ENCODE results near the gene NALCN. TPM values are rescaled to one million over a fixed set of nuclear protein-coding genes. Genes with fewer than 3 reads are reported as not detected.

The NALCN gene
- total RNA-seq, 5 donors from 2014 or later (not counting 1 experiment from before 2014, with no cell fraction given): not detected

GRCh38 chr13:101170306-101170705 lies 246.0 kb downstream of the NALCN start:
- Mint-ChIP-seq H3K36me3 (no peaks in the 10 kb centered on the region), H3K4me1 (no peaks in the 10 kb centered on the region), H3K27me3 (peaks cover 8 to 10% of the 10 kb centered on the region in 2 donors), H3K27ac (no peak overlapping the region), H3K9me3 (no peaks in the 10 kb centered on the region), H3K4me3 (no peak overlapping the region)
- ChIA-PET POLR2A (no interaction called here), CTCF (interaction anchor here in 1 of 2 donors (1.3 kb wide), 1 partner anchor 25 kb away, joined by 3 read pairs; no protein-coding TSS in a partner anchor)
- no peak overlapping the region for H3K27ac ChIP-seq (ENCODE audit: low read length)
- H3K4me1 ChIP-seq (ENCODE audit: control insufficient read depth in 1 of 2, extremely low read depth in 1 of 2, insufficient read depth in 2 of 2, low read length in 2 of 2): no peaks in the 10 kb centered on the region
- no peak for ATAC-seq (replicated peaks in 1 of 4)
- no peaks in the 10 kb centered on the region for H3K36me3 ChIP-seq (ENCODE audit: control insufficient read depth in 2 of 2, extremely low read depth in 1 of 2, insufficient read depth in 1 of 2, low read length in 1 of 2)
- WGBS (ENCODE audit: insufficient coverage): no CpG with 5 or more reads among the region's 2 CpGs
- DNase-seq: no peak
- H3K4me3 ChIP-seq (ENCODE audit: control insufficient read depth in 1 of 2, extremely low read depth in 1 of 2, low read length in 1 of 2): no peak overlapping the region
- no peaks in the 10 kb centered on the region for H3K27me3 ChIP-seq (replicated peaks in 1 of 2; ENCODE audit: control insufficient read depth in 2 of 2, extremely low read depth in 1 of 2, insufficient read depth in 2 of 2, low read length in 1 of 2)
- no peaks in the 10 kb centered on the region for H3K9me3 ChIP-seq

GRCh38 chr13:101157261-101157660 lies 259.0 kb downstream of the NALCN start:
- ChIA-PET CTCF (interaction anchor here (0.7 to 0.9 kb wide), 2 partner anchors 12 to 13 kb away, joined by 4 to 6 read pairs; no protein-coding TSS in a partner anchor), POLR2A (no interaction called here)
- Histone ChIP-seq H3K9me3 (no peaks in the 10 kb centered on the region), H3K27me3 (replicated peaks in 1 of 2; ENCODE audit: control insufficient read depth in 2 of 2, extremely low read depth in 1 of 2, insufficient read depth in 2 of 2, low read length in 1 of 2) (no peaks in the 10 kb centered on the region), H3K4me3 (ENCODE audit: control insufficient read depth in 1 of 2, extremely low read depth in 1 of 2, low read length in 1 of 2) (no peak overlapping the region), H3K27ac (ENCODE audit: low read length) (no peak overlapping the region), H3K36me3 (ENCODE audit: control insufficient read depth in 2 of 2, extremely low read depth in 1 of 2, insufficient read depth in 1 of 2, low read length in 1 of 2) (no peaks in the 10 kb centered on the region), H3K4me1 (ENCODE audit: control insufficient read depth in 1 of 2, extremely low read depth in 1 of 2, insufficient read depth in 2 of 2, low read length in 2 of 2) (no peaks in the 10 kb centered on the region)
- H3K27ac Mint-ChIP-seq: no peak overlapping the region
- no peak for ATAC-seq (replicated peaks in 1 of 4)
- no CpG with 5 or more reads among the region's 1 CpG for WGBS (ENCODE audit: insufficient coverage)
- no peaks in the 10 kb centered on the region for H3K9me3 Mint-ChIP-seq
- H3K4me3 Mint-ChIP-seq: no peak overlapping the region
- H3K27me3 Mint-ChIP-seq: peaks cover 23 to 44% of the 10 kb centered on the region in 2 donors
- no peaks in the 10 kb centered on the region for H3K4me1 Mint-ChIP-seq
- DNase-seq: no peak
- H3K36me3 Mint-ChIP-seq: no peaks in the 10 kb centered on the region

GRCh38 chr13:101155920-101156319 lies 260.4 kb downstream of the NALCN start:
- no CpG with 5 or more reads among the region's 2 CpGs for WGBS (ENCODE audit: insufficient coverage)
- H3K27ac Mint-ChIP-seq: no peak overlapping the region
- H3K4me3 Mint-ChIP-seq: no peak overlapping the region

GRCh38 chr13:101152184-101152583 lies 264.1 kb downstream of the NALCN start:
- no peaks in the 10 kb centered on the region for H3K4me1 Mint-ChIP-seq
- DNase-seq: no peak
- H3K27me3 ChIP-seq (replicated peaks in 1 of 2; ENCODE audit: control insufficient read depth in 2 of 2, extremely low read depth in 1 of 2, insufficient read depth in 2 of 2, low read length in 1 of 2): peaks cover 0 to 13% of the 10 kb centered on the region in 2 experiments
- no peaks in the 10 kb centered on the region for H3K36me3 Mint-ChIP-seq
- ChIA-PET CTCF (no interaction called here), POLR2A (no interaction called here)
- no peaks in the 10 kb centered on the region for H3K36me3 ChIP-seq (ENCODE audit: control insufficient read depth in 2 of 2, extremely low read depth in 1 of 2, insufficient read depth in 1 of 2, low read length in 1 of 2)
- WGBS (ENCODE audit: insufficient coverage): 85% methylated on average over 2 of the region's 3 CpGs
- ATAC-seq (replicated peaks in 1 of 4): no peak
- H3K4me3 ChIP-seq (ENCODE audit: control insufficient read depth in 1 of 2, extremely low read depth in 1 of 2, low read length in 1 of 2): no peak overlapping the region
- peaks cover 31 to 47% of the 10 kb centered on the region in 2 donors for H3K27me3 Mint-ChIP-seq
- no peaks in the 10 kb centered on the region for H3K9me3 Mint-ChIP-seq
- H3K27ac Mint-ChIP-seq: no peak overlapping the region
- no peak overlapping the region for H3K4me3 Mint-ChIP-seq
- H3K9me3 ChIP-seq: no peaks in the 10 kb centered on the region
- no peak overlapping the region for H3K27ac ChIP-seq (ENCODE audit: low read length)
- no peaks in the 10 kb centered on the region for H3K4me1 ChIP-seq (ENCODE audit: control insufficient read depth in 1 of 2, extremely low read depth in 1 of 2, insufficient read depth in 2 of 2, low read length in 2 of 2)

More at GRCh38 chr13:101155920-101156319, 260.4 kb downstream of the NALCN start:
- H3K27me3 Mint-ChIP-seq: peaks cover 22 to 40% of the 10 kb centered on the region in 2 donors
- ChIA-PET CTCF (interaction anchor here in 1 of 2 donors (2.8 kb wide), 1 partner anchor 12 kb away, joined by 14 read pairs; no protein-coding TSS in a partner anchor), POLR2A (interaction anchor here in 1 of 2 donors (0.5 kb wide), 1 partner anchor 1468 kb away, joined by 8 read pairs; no protein-coding TSS in a partner anchor)
- H3K9me3 ChIP-seq: no peaks in the 10 kb centered on the region
- no peaks in the 10 kb centered on the region for H3K36me3 ChIP-seq (ENCODE audit: control insufficient read depth in 2 of 2, extremely low read depth in 1 of 2, insufficient read depth in 1 of 2, low read length in 1 of 2)
- H3K4me3 ChIP-seq (ENCODE audit: control insufficient read depth in 1 of 2, extremely low read depth in 1 of 2, low read length in 1 of 2): no peak overlapping the region
- no peaks in the 10 kb centered on the region for H3K36me3 Mint-ChIP-seq
- ATAC-seq (replicated peaks in 1 of 4): no peak
- H3K27ac ChIP-seq (ENCODE audit: low read length): no peak overlapping the region
- no peak for DNase-seq
- H3K27me3 ChIP-seq (replicated peaks in 1 of 2; ENCODE audit: control insufficient read depth in 2 of 2, extremely low read depth in 1 of 2, insufficient read depth in 2 of 2, low read length in 1 of 2): no peaks in the 10 kb centered on the region
- no peaks in the 10 kb centered on the region for H3K9me3 Mint-ChIP-seq
- no peaks in the 10 kb centered on the region for H3K4me1 ChIP-seq (ENCODE audit: control insufficient read depth in 1 of 2, extremely low read depth in 1 of 2, insufficient read depth in 2 of 2, low read length in 2 of 2)
- no peaks in the 10 kb centered on the region for H3K4me1 Mint-ChIP-seq

GRCh38 chr13:101150998-101151397 lies 265.3 kb downstream of the NALCN start:
- H3K27ac ChIP-seq (ENCODE audit: low read length): no peak overlapping the region
- H3K27me3 Mint-ChIP-seq: peaks cover 29 to 47% of the 10 kb centered on the region in 2 donors

GRCh38 chr13:101149735-101150384 lies 266.4 kb downstream of the NALCN start:
- Mint-ChIP-seq H3K4me3 (no peak overlapping the region), H3K27ac (no peak overlapping the region), H3K9me3 (no peaks in the 10 kb centered on the region), H3K27me3 (peaks cover 33 to 44% of the 10 kb centered on the region in 2 donors), H3K4me1 (no peaks in the 10 kb centered on the region), H3K36me3 (no peaks in the 10 kb centered on the region)
- Histone ChIP-seq H3K4me1 (ENCODE audit: control insufficient read depth in 1 of 2, extremely low read depth in 1 of 2, insufficient read depth in 2 of 2, low read length in 2 of 2) (no peaks in the 10 kb centered on the region), H3K4me3 (ENCODE audit: control insufficient read depth in 1 of 2, extremely low read depth in 1 of 2, low read length in 1 of 2) (no peak overlapping the region), H3K36me3 (ENCODE audit: control insufficient read depth in 2 of 2, extremely low read depth in 1 of 2, insufficient read depth in 1 of 2, low read length in 1 of 2) (no peaks in the 10 kb centered on the region), H3K9me3 (no peaks in the 10 kb centered on the region), H3K27me3 (replicated peaks in 1 of 2; ENCODE audit: control insufficient read depth in 2 of 2, extremely low read depth in 1 of 2, insufficient read depth in 2 of 2, low read length in 1 of 2) (peaks cover 0 to 13% of the 10 kb centered on the region in 2 experiments), H3K27ac (ENCODE audit: low read length) (no peak overlapping the region)
- ChIA-PET CTCF (no interaction called here), POLR2A (no interaction called here)
- no peak for ATAC-seq (replicated peaks in 1 of 4)
- DNase-seq: no peak
- WGBS (ENCODE audit: insufficient coverage): 38% methylated on average over 7 of the region's 9 CpGs

More at GRCh38 chr13:101150998-101151397, 265.3 kb downstream of the NALCN start:
- Histone ChIP-seq H3K27me3 (replicated peaks in 1 of 2; ENCODE audit: control insufficient read depth in 2 of 2, extremely low read depth in 1 of 2, insufficient read depth in 2 of 2, low read length in 1 of 2) (peaks cover 0 to 13% of the 10 kb centered on the region in 2 experiments), H3K36me3 (ENCODE audit: control insufficient read depth in 2 of 2, extremely low read depth in 1 of 2, insufficient read depth in 1 of 2, low read length in 1 of 2) (no peaks in the 10 kb centered on the region), H3K4me1 (ENCODE audit: control insufficient read depth in 1 of 2, extremely low read depth in 1 of 2, insufficient read depth in 2 of 2, low read length in 2 of 2) (no peaks in the 10 kb centered on the region), H3K9me3 (no peaks in the 10 kb centered on the region), H3K4me3 (ENCODE audit: control insufficient read depth in 1 of 2, extremely low read depth in 1 of 2, low read length in 1 of 2) (no peak overlapping the region)
- ATAC-seq (replicated peaks in 1 of 4) (no peak), DNase-seq (no peak)
- ChIA-PET POLR2A (no interaction called here), CTCF (interaction anchor here in 1 of 2 donors (0.8 kb wide), 1 partner anchor 23 kb away, joined by 3 read pairs; no protein-coding TSS in a partner anchor)
- H3K4me3 Mint-ChIP-seq: no peak overlapping the region
- H3K9me3 Mint-ChIP-seq: no peaks in the 10 kb centered on the region
- H3K4me1 Mint-ChIP-seq: no peaks in the 10 kb centered on the region
- H3K36me3 Mint-ChIP-seq: no peaks in the 10 kb centered on the region
- WGBS (ENCODE audit: insufficient coverage): 32% methylated on average over 4 of the region's 7 CpGs
- no peak overlapping the region for H3K27ac Mint-ChIP-seq

All from T-cell (primary cell).